B cell (primary cell): ENCODE measurements around the gene RAB39A. TPM values are rescaled to one million over a fixed set of nuclear protein-coding genes. Genes with fewer than 3 reads are reported as not detected.

ENCODE experiments used
- ATAC-seq: fragments of 200-7000 bp; cut with Tn5 transposase; one replicate; pipeline ENCODE4 v1.10.0; 2021; ENCODE audit warnings: low read depth, mild to moderate bottlenecking, moderate number of reproducible peaks, moderate library complexity
- CTCF ChIA-PET: fragments of 350-600 bp; sonication (Branson Sonifier 250); formaldehyde crosslinking; loops from one replicate; lab custom pipeline; 2021; ENCODE audit warnings: antibody characterized with exemption, inconsistent platforms; lab: Charles Lee
- POLR2A ChIA-PET: fragments of 350-600 bp; sonication (Branson Sonifier 250); formaldehyde crosslinking; loops from one replicate; lab custom pipeline; 2021; ENCODE audit warnings: antibody characterized with exemption; lab: Charles Lee
- DNase-seq: peaks from one replicate; pipeline ENCODE4 v3.0.0; 2013
- H2AFZ ChIP-seq: 2 replicates; pipeline ENCODE4 v1.6.1; 2012; ENCODE audit warnings: mild to moderate bottlenecking, low read depth, low read length; ENCODE audit not compliant: insufficient read depth, poor library complexity, severe bottlenecking
- H3K27ac ChIP-seq, 2 donors: 1 replicate in 1 of 2; 2 replicates in 1 of 2; pipeline ENCODE4 v1.5.1; 2012 to 2013; ENCODE audit warnings: low read length in 2 of 2, mild to moderate bottlenecking in 2 of 2, moderate library complexity in 1 of 2
- H3K27me3 ChIP-seq, 4 experiments: fragments of 200-600 bp in 1 of 4; sonication (generic) in 1 of 4; replicated peaks in 1 of 4; 1 replicate in 2 of 4; 2 replicates in 2 of 4; pipeline versions ENCODE4 v1.6.1 to v1.7.0; 2013 to 2016; ENCODE audit warnings: low read length in 3 of 4, mild to moderate bottlenecking in 2 of 4, mixed read lengths in 1 of 4, moderate library complexity in 1 of 4; ENCODE audit not compliant: insufficient read depth in 4 of 4, control insufficient read depth in 3 of 4; ENCODE audit errors: control extremely low read depth in 1 of 4
- H3K36me3 ChIP-seq, 2 experiments: replicated peaks in 1 of 2; 1 replicate in 1 of 2; 2 replicates in 1 of 2; pipeline versions ENCODE4 v1.6.1 to v1.7.1; 2013; ENCODE audit warnings: low read length in 1 of 2; ENCODE audit not compliant: insufficient read depth in 2 of 2, control insufficient read depth in 1 of 2; ENCODE audit errors: control extremely low read depth in 1 of 2, extremely low read depth in 1 of 2
- H3K4me1 ChIP-seq, 2 donors: fragments of 200-600 bp in 1 of 2; sonication (generic) in 1 of 2; 1 replicate in 1 of 2; 2 replicates in 1 of 2; pipeline versions ENCODE4 v1.5.1 to v1.6.1; 2013 to 2017; ENCODE audit warnings: low read length in 2 of 2; ENCODE audit not compliant: control insufficient read depth in 2 of 2, insufficient read depth in 2 of 2
- H3K4me2 ChIP-seq: replicated peaks from 2 replicates; pipeline ENCODE3; 2012; ENCODE audit warnings: mild to moderate bottlenecking, low read depth, low read length; ENCODE audit not compliant: poor library complexity, severe bottlenecking
- H3K4me3 ChIP-seq, 5 experiments: fragments of 200-600 bp in 1 of 5; sonication (generic) in 1 of 5; 1 replicate in 3 of 5; 2 replicates in 2 of 5; pipeline versions ENCODE4 v1.5.1 to v1.7.0; 2011 to 2016; ENCODE audit warnings: low read length in 4 of 5, mild to moderate bottlenecking in 4 of 5, low read depth in 2 of 5, control low read depth in 1 of 5, moderate library complexity in 1 of 5; ENCODE audit not compliant: insufficient read depth in 1 of 5; ENCODE audit errors: control extremely low read depth in 1 of 5, extremely low read depth in 1 of 5
- H3K79me2 ChIP-seq: fragments of 200-600 bp; sonication (generic); one replicate; pipeline ENCODE4 v1.6.0; 2016; ENCODE audit warnings: low read length; ENCODE audit not compliant: control insufficient read depth, insufficient read depth
- H3K9ac ChIP-seq: fragments of 200-600 bp; sonication (generic); 2 replicates; pipeline ENCODE4 v1.6.1; 2017; ENCODE audit warnings: mild to moderate bottlenecking, low read length, moderate library complexity
- H3K9me3 ChIP-seq, 3 donors: one replicate each; pipeline versions ENCODE4 v1.6.1 to v1.7.1; 2013; ENCODE audit warnings: low read length in 2 of 3; ENCODE audit not compliant: control insufficient read depth in 2 of 3, insufficient read depth in 1 of 3; ENCODE audit errors: control extremely low read depth in 1 of 3
- H4K20me1 ChIP-seq: 2 replicates; pipeline ENCODE4 v1.6.0; 2012; ENCODE audit warnings: mild to moderate bottlenecking, low read length; ENCODE audit not compliant: insufficient read depth, control insufficient read depth, poor library complexity, severe bottlenecking
- H3K27ac Mint-ChIP-seq: one replicate; pipeline ENCODE4 v1.8.0; 2021; ENCODE audit warnings: mixed read lengths
- H3K27me3 Mint-ChIP-seq: one replicate; pipeline ENCODE4 v1.8.0; 2021; ENCODE audit warnings: mixed read lengths
- H3K4me1 Mint-ChIP-seq: one replicate; pipeline ENCODE4 v1.8.0; 2021; ENCODE audit warnings: mixed read lengths
- H3K4me3 Mint-ChIP-seq: one replicate; pipeline ENCODE4 v1.8.0; 2021; ENCODE audit warnings: mixed read lengths
- H3K9me3 Mint-ChIP-seq: one replicate; pipeline ENCODE4 v1.8.0; 2022; ENCODE audit warnings: mixed read lengths; ENCODE audit not compliant: insufficient read depth
- EZH2 ChIP-seq: IDR thresholded peaks from 2 replicates; pipeline ENCODE4 v1.6.1; 2012; ENCODE audit warnings: borderline replicate concordance, low read depth, mild to moderate bottlenecking, moderate library complexity, low read length; ENCODE audit not compliant: insufficient read depth, poor library complexity, severe bottlenecking
- WGBS: methylation state at CpG from one replicate; pipeline ENCODE4 v1.1.5; 2013; ENCODE audit warnings: missing lambda C conversion rate; ENCODE audit not compliant: insufficient coverage; 5-methylcytosine and 5-hydroxymethylcytosine counted together
- intact Hi-C: fragments of 100-400 bp; cut with micrococcal nuclease; formaldehyde crosslinking; loops from one replicate; pipeline ENCODE4 v1.10.0; 2022
- polyA plus RNA-seq: library from polyadenylated mRNA; depleted of rRNA; stranded (reverse); fragments of >200 nt; gene quantifications from 2 replicates; pipeline ENCODE4 v1.2.3, GENCODE V29; 2012
- total RNA-seq, 2 donors: library from RNA; stranded (reverse); fragments of 120-200 nt in 1 of 2; gene quantifications; 1 replicate in 1 of 2; 2 replicates in 1 of 2; pipeline versions ENCODE4 v1.2.3 to v1.2.4, GENCODE V29; 2013 to 2022
- TF ChIP-seq, protein P1 (sequence below): fragments of 200-600 bp; IDR thresholded peaks from one replicate; pipeline ENCODE4 v1.8.0; 2022; ENCODE audit warnings: antibody characterized with exemption, mild to moderate bottlenecking

RAB39A gene
- total and polyA plus RNA-seq, 2 donors (not counting 1 experiment from before 2014, with no cell fraction given): 1.3 to 2.4 TPM

DNA sequence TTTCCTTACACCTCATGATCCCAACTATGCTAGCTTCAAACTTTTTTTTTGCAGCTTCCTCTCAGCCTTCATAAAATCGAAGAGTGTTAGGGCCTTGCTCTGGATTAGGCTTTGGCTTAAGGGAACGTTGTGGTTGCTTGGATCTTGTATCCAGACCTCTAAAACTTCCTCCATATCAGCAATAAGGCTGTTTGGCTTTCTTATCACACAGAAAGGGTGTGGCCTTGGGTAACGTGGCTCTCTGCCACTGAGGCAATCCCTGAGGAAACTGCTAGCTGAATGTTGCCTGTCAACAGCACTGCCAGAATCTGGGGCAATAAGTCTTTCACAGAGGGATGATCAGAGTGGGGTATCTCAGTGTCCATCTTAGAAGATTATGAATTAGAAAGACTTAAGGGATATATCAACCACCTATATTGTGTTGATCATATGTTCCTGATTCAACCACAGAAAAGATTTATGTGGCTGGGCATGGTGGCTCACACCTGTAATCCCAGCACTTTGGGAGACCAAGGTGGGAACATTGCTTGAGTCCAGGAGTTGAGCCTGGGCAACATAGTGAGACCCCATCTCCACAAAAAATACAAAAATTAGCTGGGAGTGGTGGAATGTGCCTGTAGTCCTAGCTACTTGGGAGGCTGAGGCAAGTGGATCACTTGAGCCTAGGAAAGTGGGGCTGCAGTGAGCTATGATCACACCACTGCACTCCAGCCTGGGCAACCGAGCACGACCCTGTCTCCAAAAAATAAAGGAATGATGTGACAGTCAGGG lies 67.9 kb downstream of the RAB39A start:
- no peaks in the 10 kb centered on the region for H3K4me1 ChIP-seq
- no peak overlapping the region for H3K4me3 ChIP-seq
- no peak overlapping the region for H3K4me2 ChIP-seq
- no peak overlapping the region for H3K9ac ChIP-seq
- Mint-ChIP-seq H3K9me3 (no peaks in the 10 kb centered on the region), H3K4me1 (no peaks in the 10 kb centered on the region), H3K27ac (no peak overlapping the region), H3K4me3 (no peak overlapping the region), H3K27me3 (peaks cover 17% of the 10 kb centered on the region)
- 80% methylated on average over 1 of the region's 5 CpGs for WGBS
- CTCF ChIA-PET: interaction anchor here (0.5 to 2.5 kb wide), 3 partner anchors 10 to 552 kb away, joined by 3 to 10 read pairs (median 4); partner anchors contain the start of gene CUL5
- ATAC-seq: no peak
- H3K79me2 ChIP-seq: no peaks in the 10 kb centered on the region
- POLR2A ChIA-PET: no interaction called here
- no peak overlapping the region for H2AFZ ChIP-seq
- peaks cover 0 to 4% (median 0%) of the 10 kb centered on the region in 4 experiments for H3K27me3 ChIP-seq
- no peak overlapping the region for H3K27ac ChIP-seq
- no peaks in the 10 kb centered on the region for H4K20me1 ChIP-seq
- no peaks in the 10 kb centered on the region for H3K36me3 ChIP-seq
- no peak for TF ChIP-seq EZH2
- TF ChIP-seq, protein P1, sequence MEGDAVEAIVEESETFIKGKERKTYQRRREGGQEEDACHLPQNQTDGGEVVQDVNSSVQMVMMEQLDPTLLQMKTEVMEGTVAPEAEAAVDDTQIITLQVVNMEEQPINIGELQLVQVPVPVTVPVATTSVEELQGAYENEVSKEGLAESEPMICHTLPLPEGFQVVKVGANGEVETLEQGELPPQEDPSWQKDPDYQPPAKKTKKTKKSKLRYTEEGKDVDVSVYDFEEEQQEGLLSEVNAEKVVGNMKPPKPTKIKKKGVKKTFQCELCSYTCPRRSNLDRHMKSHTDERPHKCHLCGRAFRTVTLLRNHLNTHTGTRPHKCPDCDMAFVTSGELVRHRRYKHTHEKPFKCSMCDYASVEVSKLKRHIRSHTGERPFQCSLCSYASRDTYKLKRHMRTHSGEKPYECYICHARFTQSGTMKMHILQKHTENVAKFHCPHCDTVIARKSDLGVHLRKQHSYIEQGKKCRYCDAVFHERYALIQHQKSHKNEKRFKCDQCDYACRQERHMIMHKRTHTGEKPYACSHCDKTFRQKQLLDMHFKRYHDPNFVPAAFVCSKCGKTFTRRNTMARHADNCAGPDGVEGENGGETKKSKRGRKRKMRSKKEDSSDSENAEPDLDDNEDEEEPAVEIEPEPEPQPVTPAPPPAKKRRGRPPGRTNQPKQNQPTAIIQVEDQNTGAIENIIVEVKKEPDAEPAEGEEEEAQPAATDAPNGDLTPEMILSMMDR: no peak
- intact Hi-C loops: no loop called here
- H3K9me3 ChIP-seq: no peaks in the 10 kb centered on the region
- no peak for DNase-seq

DNA sequence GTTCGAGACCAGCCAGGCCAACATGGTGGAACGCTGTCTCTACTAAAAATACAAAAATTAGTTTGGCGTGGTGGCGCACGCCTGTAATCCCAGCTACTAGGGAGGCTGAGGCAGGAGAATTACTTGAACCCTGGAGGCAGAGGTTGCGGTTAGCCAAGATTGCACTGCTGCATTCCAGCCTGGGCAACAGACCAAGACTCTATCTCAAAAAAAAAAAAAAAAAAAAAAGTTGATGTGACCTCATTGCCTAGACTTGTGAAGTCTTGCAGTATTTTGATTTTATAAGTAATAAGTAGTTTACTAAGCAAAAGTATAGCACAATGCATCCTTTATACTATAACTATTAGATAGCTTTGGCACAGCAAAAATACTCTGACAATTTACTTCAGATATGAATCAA lies 70.5 kb downstream of the RAB39A start:
- ATAC-seq (no peak), DNase-seq (no peak)
- H3K4me2 ChIP-seq: no peak overlapping the region
- H3K27ac ChIP-seq: no peak overlapping the region
- peaks cover 4% of the 10 kb centered on the region for H3K27me3 Mint-ChIP-seq
- no peaks in the 10 kb centered on the region for H3K9me3 ChIP-seq
- H3K4me1 Mint-ChIP-seq: no peaks in the 10 kb centered on the region
- no peak overlapping the region for H3K4me3 Mint-ChIP-seq
- H3K27me3 ChIP-seq: peaks cover 0 to 4% (median 0%) of the 10 kb centered on the region in 4 experiments
- H2AFZ ChIP-seq: no peak overlapping the region
- no peaks in the 10 kb centered on the region for H3K79me2 ChIP-seq
- intact Hi-C loops: no loop called here
- CTCF ChIA-PET: interaction anchor here (2.5 kb wide), 1 partner anchor 10 kb away, joined by 10 read pairs; the partner anchor contains the start of gene CUL5
- no peaks in the 10 kb centered on the region for H3K4me1 ChIP-seq
- POLR2A ChIA-PET: no interaction called here
- no peak overlapping the region for H3K27ac Mint-ChIP-seq
- H3K36me3 ChIP-seq: no peaks in the 10 kb centered on the region
- H4K20me1 ChIP-seq: no peaks in the 10 kb centered on the region
- H3K4me3 ChIP-seq: no peak overlapping the region
- no peak for TF ChIP-seq EZH2
- TF ChIP-seq, protein P1: no peak
- WGBS: 100% methylated on average over 2 of the region's 6 CpGs
- no peak overlapping the region for H3K9ac ChIP-seq
- no peaks in the 10 kb centered on the region for H3K9me3 Mint-ChIP-seq
